RCC 7860 (cell line): ENCODE data around the gene EEFSEC.

Experiments used
- DNase-seq: peaks from one replicate; pipeline ENCODE4 v3.0.0-alpha.2; 2015; ENCODE audit warnings: low spot score
- FAIRE-seq: peaks from 2 replicates; lab custom pipeline; 2012; peaks lifted over from hg19 to GRCh38; lab: Jason Lieb, UNC

The EEFSEC gene

GRCh38 chr3:128311441-128311844 is 158.2 kb downstream of the EEFSEC start:
- no peak for DNase-seq
- no peak for FAIRE-seq

GRCh38 chr3:128312271-128312670 is 159.0 kb downstream of the EEFSEC start:
- no peak for FAIRE-seq
- DNase-seq: no peak

- DNase-seq: no peak
- no peak for FAIRE-seq
These were observed 159.9 kb downstream of the EEFSEC start for GRCh38 chr3:128313071-128313725.

GRCh38 chr3:128313935-128314334 is 160.7 kb downstream of the EEFSEC start:
- FAIRE-seq (no peak), DNase-seq (no peak)

GRCh38 chr3:128315313-128315712 is 162.0 kb downstream of the EEFSEC start:
- no peak for FAIRE-seq
- DNase-seq: no peak

- DNase-seq (no peak), FAIRE-seq (no peak)
These were observed 163.2 kb downstream of the EEFSEC start for GRCh38 chr3:128316481-128316891.

GRCh38 chr3:128317101-128317697 is 163.9 kb downstream of the EEFSEC start:
- no peak for DNase-seq
- FAIRE-seq: no peak

GRCh38 chr3:128317698-128318231 is 164.5 kb downstream of the EEFSEC start:
- DNase-seq: no peak
- no peak for FAIRE-seq

GRCh38 chr3:128318275-128318941 is 165.1 kb downstream of the EEFSEC start:
- FAIRE-seq: no peak
- no peak for DNase-seq

- no peak for DNase-seq
- FAIRE-seq: no peak
These were observed 165.8 kb downstream of the EEFSEC start for GRCh38 chr3:128319107-128319506.

GRCh38 chr3:128319741-128320141 is 166.5 kb downstream of the EEFSEC start:
- no peak for DNase-seq

GRCh38 chr3:128320551-128321340 is 167.5 kb downstream of the EEFSEC start:
- FAIRE-seq (no peak), DNase-seq (no peak)

More at GRCh38 chr3:128319741-128320141, 166.5 kb downstream of the EEFSEC start:
- FAIRE-seq: no peak

- FAIRE-seq (no peak), DNase-seq (no peak)
These were observed 168.1 kb downstream of the EEFSEC start for GRCh38 chr3:128321418-128321817.

- FAIRE-seq (no peak), DNase-seq (no peak)
These were observed 169.0 kb downstream of the EEFSEC start for GRCh38 chr3:128322030-128323022.

- no peak for FAIRE-seq
- DNase-seq: no peak
These were observed 170.2 kb downstream of the EEFSEC start for GRCh38 chr3:128323206-128324081.

GRCh38 chr3:128324911-128325592 is 171.8 kb downstream of the EEFSEC start:
- no peak for DNase-seq
- no peak for FAIRE-seq

- no peak for FAIRE-seq
- no peak for DNase-seq
These were observed 173.0 kb downstream of the EEFSEC start for GRCh38 chr3:128326051-128326823.

- FAIRE-seq: no peak
- DNase-seq: no peak
These were observed 174.3 kb downstream of the EEFSEC start for GRCh38 chr3:128327606-128328031.
